GM21576 (cell line): ENCODE data around the gene GATA3.

Experiments used
- ATAC-seq: cut with Tn5 transposase; IDR thresholded peaks from one replicate; pipeline ENCODE4 v1.9.1; 2021; ENCODE audit warnings: mild to moderate bottlenecking, moderate library complexity; ENCODE audit not compliant: unreplicated experiment

Gene GATA3

GRCh38 chr10:8050556-8051108 lies 3.9 kb upstream of the GATA3 start:
- no peak for ATAC-seq

GRCh38 chr10:8051109-8051821 lies 3.2 kb upstream of the GATA3 start:
- no peak for ATAC-seq

GRCh38 chr10:8051851-8052257 lies 2.6 kb upstream of the GATA3 start:
- no peak for ATAC-seq

- ATAC-seq = no peak
Measured at GRCh38 chr10:8052341-8052955, 2.0 kb upstream of the GATA3 start.

GRCh38 chr10:8052956-8053445 lies 1.5 kb upstream of the GATA3 start:
- ATAC-seq = no peak

- peak; percentile 62 for ATAC-seq
Measured at GRCh38 chr10:8053446-8054243, 843 bp upstream of the GATA3 start.

GRCh38 chr10:8054244-8054493 lies 319 bp upstream of the GATA3 start:
- ATAC-seq = peak; percentile 7

- no peak for ATAC-seq
Measured at GRCh38 chr10:8055420-8056349, 1.2 kb downstream of the GATA3 start.

GRCh38 chr10:8056378-8056777 lies 1.9 kb downstream of the GATA3 start:
- ATAC-seq = no peak

- peak; percentile 24 for ATAC-seq
Measured at GRCh38 chr10:8056871-8057331, 2.4 kb downstream of the GATA3 start.

GRCh38 chr10:8057636-8058273 lies 3.3 kb downstream of the GATA3 start:
- ATAC-seq = no peak

GRCh38 chr10:8058274-8059111 lies 4.0 kb downstream of the GATA3 start:
- ATAC-seq = no peak

GRCh38 chr10:8059191-8059936 lies 4.9 kb downstream of the GATA3 start:
- ATAC-seq = no peak

GRCh38 chr10:8060010-8060703 lies 5.7 kb downstream of the GATA3 start:
- ATAC-seq = peak; percentile 43

- no peak for ATAC-seq
Measured at GRCh38 chr10:8060704-8061121, 6.2 kb downstream of the GATA3 start.

- no peak for ATAC-seq
Measured at GRCh38 chr10:8061274-8062211, 7.1 kb downstream of the GATA3 start.
